Type B pancreatic cell (in vitro differentiated cells): ENCODE measurements around the gene PALM2AKAP2. TPM values are rescaled to one million over a fixed set of nuclear protein-coding genes. Genes with fewer than 3 reads are reported as not detected.

ENCODE experiments used
- DNase-seq: peaks from one replicate; pipeline ENCODE4 v3.0.0; 2021; ENCODE audit warnings: mixed read lengths; ENCODE audit not compliant: unreplicated experiment; ENCODE audit errors: extremely low spot score
- H3K27ac Mint-ChIP-seq: 2 replicates; pipeline ENCODE4 v1.8.0; 2021; ENCODE audit warnings: mild to moderate bottlenecking, mixed read lengths
- H3K27me3 Mint-ChIP-seq: 2 replicates; pipeline ENCODE4 v1.8.0; 2021; ENCODE audit warnings: mixed read lengths
- H3K36me3 Mint-ChIP-seq: 2 replicates; pipeline ENCODE4 v1.8.0; 2021; ENCODE audit warnings: mixed read lengths
- H3K4me1 Mint-ChIP-seq: one replicate; pipeline ENCODE4 v1.8.0; 2021; ENCODE audit warnings: mixed read lengths; ENCODE audit not compliant: unreplicated experiment
- H3K4me3 Mint-ChIP-seq: 2 replicates; pipeline ENCODE4 v1.8.0; 2021; ENCODE audit warnings: mild to moderate bottlenecking, mixed read lengths
- H3K9me3 Mint-ChIP-seq: 2 replicates; pipeline ENCODE4 v1.8.0; 2021; ENCODE audit warnings: mixed read lengths
- total RNA-seq: library from RNA; stranded (reverse); gene quantifications from 2 replicates; pipeline ENCODE4 v1.2.1, GENCODE V29; 2021; ENCODE audit warnings: low replicate concordance
- TF ChIP-seq, protein P1 (sequence below): fragments of 200-600 bp; sonication (generic); conservative IDR thresholded peaks from 2 replicates; pipeline ENCODE4 v1.5.0; 2021; ENCODE audit warnings: antibody characterized with exemption, mild to moderate bottlenecking

PALM2AKAP2 gene
- total RNA-seq, 1 donor from 2014 or later = 24.4 TPM

DNA sequence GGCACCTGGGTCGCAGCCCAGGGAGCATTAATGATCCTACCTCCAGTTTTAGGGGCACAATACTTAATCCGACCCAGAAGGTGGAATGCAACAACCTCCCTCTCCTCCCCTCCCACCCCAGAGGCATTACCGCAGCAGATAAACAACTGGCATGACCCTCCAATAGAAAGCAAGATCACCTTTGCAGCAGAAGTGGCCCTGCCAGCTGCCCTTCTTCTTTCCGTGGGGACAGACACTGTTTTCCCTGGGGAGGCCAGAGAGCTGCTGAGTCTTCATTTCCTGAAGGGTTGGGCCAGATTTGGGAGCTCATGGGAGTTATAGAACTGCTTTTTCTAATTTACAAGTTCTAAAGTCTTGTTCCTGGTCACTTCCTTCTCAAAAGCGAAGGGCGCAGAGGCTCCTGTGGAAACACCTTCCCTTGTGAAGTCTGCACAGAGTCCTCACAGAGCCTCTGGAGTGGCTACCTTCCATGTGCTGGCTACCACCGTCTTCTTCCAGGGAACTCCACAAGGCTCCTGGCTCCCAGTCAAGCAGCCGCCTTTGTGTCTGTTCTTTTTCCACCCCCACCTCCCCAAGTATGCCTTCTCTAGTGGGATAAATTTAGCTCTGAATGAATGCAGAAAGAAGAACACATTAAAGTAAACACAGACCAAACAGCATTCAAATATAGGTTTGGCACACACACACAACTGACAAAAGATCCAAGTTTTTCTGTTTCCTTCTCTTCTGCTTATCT, 8.0 kb upstream of the PALM2AKAP2 start:
- TF ChIP-seq, protein P1, sequence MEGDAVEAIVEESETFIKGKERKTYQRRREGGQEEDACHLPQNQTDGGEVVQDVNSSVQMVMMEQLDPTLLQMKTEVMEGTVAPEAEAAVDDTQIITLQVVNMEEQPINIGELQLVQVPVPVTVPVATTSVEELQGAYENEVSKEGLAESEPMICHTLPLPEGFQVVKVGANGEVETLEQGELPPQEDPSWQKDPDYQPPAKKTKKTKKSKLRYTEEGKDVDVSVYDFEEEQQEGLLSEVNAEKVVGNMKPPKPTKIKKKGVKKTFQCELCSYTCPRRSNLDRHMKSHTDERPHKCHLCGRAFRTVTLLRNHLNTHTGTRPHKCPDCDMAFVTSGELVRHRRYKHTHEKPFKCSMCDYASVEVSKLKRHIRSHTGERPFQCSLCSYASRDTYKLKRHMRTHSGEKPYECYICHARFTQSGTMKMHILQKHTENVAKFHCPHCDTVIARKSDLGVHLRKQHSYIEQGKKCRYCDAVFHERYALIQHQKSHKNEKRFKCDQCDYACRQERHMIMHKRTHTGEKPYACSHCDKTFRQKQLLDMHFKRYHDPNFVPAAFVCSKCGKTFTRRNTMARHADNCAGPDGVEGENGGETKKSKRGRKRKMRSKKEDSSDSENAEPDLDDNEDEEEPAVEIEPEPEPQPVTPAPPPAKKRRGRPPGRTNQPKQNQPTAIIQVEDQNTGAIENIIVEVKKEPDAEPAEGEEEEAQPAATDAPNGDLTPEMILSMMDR = no peak
- peaks cover 17% of the 10 kb centered on the region for H3K4me1 Mint-ChIP-seq
- H3K4me3 Mint-ChIP-seq = no peak overlapping the region
- H3K27me3 Mint-ChIP-seq = peaks cover 14% of the 10 kb centered on the region
- DNase-seq = no peak
- peaks cover 7% of the 10 kb centered on the region for H3K9me3 Mint-ChIP-seq
- H3K36me3 Mint-ChIP-seq = no peaks in the 10 kb centered on the region
- peak overlapping the region; percentile 4 for H3K27ac Mint-ChIP-seq

DNA sequence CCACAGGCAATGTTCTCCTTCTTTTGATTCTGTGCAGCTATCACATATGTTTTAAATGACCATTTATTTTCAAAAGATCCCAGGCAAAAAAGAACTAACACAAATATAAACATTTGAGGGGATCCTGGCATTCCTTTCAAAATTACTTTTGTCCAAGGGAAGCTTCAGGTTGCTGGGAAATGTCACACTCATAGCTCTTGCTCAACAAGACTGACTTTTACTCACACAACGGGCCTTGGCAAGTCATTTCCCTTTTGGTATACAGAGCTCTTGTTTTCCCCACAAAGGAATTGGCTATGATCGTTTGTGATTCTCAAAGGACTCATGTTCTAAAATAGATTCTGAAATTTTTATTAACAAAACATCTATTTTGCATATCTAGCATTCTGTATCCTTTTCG, 4.5 kb upstream of the PALM2AKAP2 start:
- Mint-ChIP-seq H3K27ac (no peak overlapping the region), H3K4me1 (peaks cover 9% of the 10 kb centered on the region), H3K9me3 (peaks cover 4% of the 10 kb centered on the region), H3K4me3 (no peak overlapping the region), H3K36me3 (no peaks in the 10 kb centered on the region), H3K27me3 (peaks cover 26% of the 10 kb centered on the region)
- DNase-seq = no peak
- TF ChIP-seq, protein P1 = no peak

DNA sequence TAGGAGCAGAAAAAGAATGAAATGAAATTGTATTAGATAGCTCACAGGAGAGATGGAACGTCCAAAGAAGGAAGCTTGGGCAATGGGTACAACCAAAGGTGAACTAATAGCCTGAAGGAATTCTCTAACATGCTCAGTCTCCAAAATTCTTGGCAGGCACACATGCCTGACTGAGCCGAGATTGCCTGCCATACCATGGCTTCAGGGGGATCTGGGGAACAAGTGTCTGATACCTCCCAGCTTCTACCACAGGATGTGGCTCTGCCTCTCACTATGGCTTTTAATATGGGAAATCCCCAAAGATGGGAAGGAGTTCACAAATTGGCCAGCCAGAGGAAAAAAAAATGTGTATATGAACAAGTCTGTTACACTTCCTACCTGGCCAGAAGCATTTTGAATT, 3.6 kb upstream of the PALM2AKAP2 start:
- DNase-seq = no peak
- Mint-ChIP-seq H3K27ac (no peak overlapping the region), H3K27me3 (peaks cover 32% of the 10 kb centered on the region), H3K4me3 (no peak overlapping the region), H3K4me1 (peaks cover 8% of the 10 kb centered on the region), H3K36me3 (no peaks in the 10 kb centered on the region), H3K9me3 (peaks cover 2% of the 10 kb centered on the region)
- TF ChIP-seq, protein P1 = no peak

GRCh38 chr9:109780453-109781033, 545 bp downstream of the PALM2AKAP2 start:
- Mint-ChIP-seq H3K4me1 (peaks cover 10% of the 10 kb centered on the region), H3K27ac (peak overlapping the region; percentile 57), H3K4me3 (peak overlapping the region; percentile 94), H3K27me3 (peaks cover 37% of the 10 kb centered on the region), H3K36me3 (peaks cover 4% of the 10 kb centered on the region), H3K9me3 (peaks cover 2% of the 10 kb centered on the region)
- TF ChIP-seq, protein P1 = no peak
- no peak for DNase-seq

GRCh38 chr9:109781086-109781485, 1.1 kb downstream of the PALM2AKAP2 start:
- peak overlapping the region; percentile 94 for H3K4me3 Mint-ChIP-seq
- peaks cover 10% of the 10 kb centered on the region for H3K4me1 Mint-ChIP-seq
- H3K36me3 Mint-ChIP-seq = peaks cover 7% of the 10 kb centered on the region
- H3K27me3 Mint-ChIP-seq = peaks cover 37% of the 10 kb centered on the region
- TF ChIP-seq, protein P1 = no peak
- no peak overlapping the region for H3K27ac Mint-ChIP-seq
- DNase-seq = no peak
- peaks cover 4% of the 10 kb centered on the region for H3K9me3 Mint-ChIP-seq
